ENCODE results near the gene DLG2.
"Not testable (repeated sequence)": the region's sequence is repeated elsewhere in the genome, so short reads cannot be mapped to it uniquely, and the experiment has no call there.

The DLG2 gene

GRCh38 chr11:85619499-85619898 lies 7.6 kb downstream of the DLG2 start:
- H3K4me3 ChIP-seq (ENCODE audit: low read length) = no peak overlapping the region
- no peaks in the 10 kb centered on the region for H3K79me2 ChIP-seq (ENCODE audit: control insufficient read depth, low read length)
- no peak for TF ChIP-seq EZH2phosphoT487 (IDR thresholded peaks at IDR 0.05; ENCODE audit: borderline replicate concordance, low read length)
- no peak for TF ChIP-seq CTCF (IDR thresholded peaks at IDR 0.05; ENCODE audit: low read depth, low read length, poor library complexity, severe bottlenecking)
- H3F3A ChIP-seq (ENCODE audit: control insufficient read depth, insufficient read depth) = no peaks in the 10 kb centered on the region
- H4K20me1 ChIP-seq (ENCODE audit: control insufficient read depth, insufficient read depth, low read depth, low read length) = no peaks in the 10 kb centered on the region
- H3K27ac ChIP-seq (ENCODE audit: low read depth, low read length) = no peak overlapping the region
- H3K4me1 ChIP-seq (ENCODE audit: control insufficient read depth, low read length) = no peaks in the 10 kb centered on the region
- no peaks in the 10 kb centered on the region for H3K9me3 ChIP-seq (ENCODE audit: control insufficient read depth, insufficient read depth, low read length)
- H3K36me3 ChIP-seq (ENCODE audit: control insufficient read depth, low read length) = no peaks in the 10 kb centered on the region
- no peaks in the 10 kb centered on the region for H3K27me3 ChIP-seq (ENCODE audit: control insufficient read depth, low read length)
- no peaks in the 10 kb centered on the region for H3K9me2 ChIP-seq (replicated peaks; ENCODE audit: control insufficient read depth, low read length)
- H3K4me2 ChIP-seq (ENCODE audit: low read length) = no peak overlapping the region

GRCh38 chr11:85611643-85612042 lies 15.5 kb downstream of the DLG2 start:
- H3K27ac ChIP-seq (ENCODE audit: low read depth, low read length); H3K79me2 ChIP-seq (ENCODE audit: control insufficient read depth, low read length); H3K9me3 ChIP-seq (ENCODE audit: control insufficient read depth, insufficient read depth, low read length); H3K36me3 ChIP-seq (ENCODE audit: control insufficient read depth, low read length); H3K4me1 ChIP-seq (ENCODE audit: control insufficient read depth, low read length); H3K9me2 ChIP-seq (replicated peaks; ENCODE audit: control insufficient read depth, low read length); H4K20me1 ChIP-seq (ENCODE audit: control insufficient read depth, insufficient read depth, low read depth, low read length); H3K4me3 ChIP-seq (ENCODE audit: low read length); H3K27me3 ChIP-seq (ENCODE audit: control insufficient read depth, low read length); H3F3A ChIP-seq (ENCODE audit: control insufficient read depth, insufficient read depth); H3K4me2 ChIP-seq (ENCODE audit: low read length): not testable (repeated sequence)

- not testable (repeated sequence) for H3K4me2 ChIP-seq (ENCODE audit: low read length); H3K9me3 ChIP-seq (ENCODE audit: control insufficient read depth, insufficient read depth, low read length)
Observed at GRCh38 chr11:85609286-85609685, 17.9 kb downstream of the DLG2 start.

GRCh38 chr11:85608621-85609020 lies 18.5 kb downstream of the DLG2 start:
- H3K9me3 ChIP-seq (ENCODE audit: control insufficient read depth, insufficient read depth, low read length) = not testable (repeated sequence)

More at GRCh38 chr11:85609286-85609685, 17.9 kb downstream of the DLG2 start:
- H3K4me1 ChIP-seq (ENCODE audit: control insufficient read depth, low read length); H3K4me3 ChIP-seq (ENCODE audit: low read length); H3F3A ChIP-seq (ENCODE audit: control insufficient read depth, insufficient read depth); H3K27me3 ChIP-seq (ENCODE audit: control insufficient read depth, low read length); H3K79me2 ChIP-seq (ENCODE audit: control insufficient read depth, low read length); H3K36me3 ChIP-seq (ENCODE audit: control insufficient read depth, low read length); H4K20me1 ChIP-seq (ENCODE audit: control insufficient read depth, insufficient read depth, low read depth, low read length); H3K27ac ChIP-seq (ENCODE audit: low read depth, low read length); H3K9me2 ChIP-seq (replicated peaks; ENCODE audit: control insufficient read depth, low read length): not testable (repeated sequence)

GRCh38 chr11:85606237-85606636 lies 20.9 kb downstream of the DLG2 start:
- H3K36me3 ChIP-seq (ENCODE audit: control insufficient read depth, low read length); H3F3A ChIP-seq (ENCODE audit: control insufficient read depth, insufficient read depth); H3K27me3 ChIP-seq (ENCODE audit: control insufficient read depth, low read length); H3K4me1 ChIP-seq (ENCODE audit: control insufficient read depth, low read length); H3K9me2 ChIP-seq (replicated peaks; ENCODE audit: control insufficient read depth, low read length); H4K20me1 ChIP-seq (ENCODE audit: control insufficient read depth, insufficient read depth, low read depth, low read length); H3K4me2 ChIP-seq (ENCODE audit: low read length); H3K4me3 ChIP-seq (ENCODE audit: low read length); H3K79me2 ChIP-seq (ENCODE audit: control insufficient read depth, low read length); H3K27ac ChIP-seq (ENCODE audit: low read depth, low read length); H3K9me3 ChIP-seq (ENCODE audit: control insufficient read depth, insufficient read depth, low read length): not testable (repeated sequence)

More at GRCh38 chr11:85608621-85609020, 18.5 kb downstream of the DLG2 start:
- H3K36me3 ChIP-seq (ENCODE audit: control insufficient read depth, low read length); H3K4me2 ChIP-seq (ENCODE audit: low read length); H3F3A ChIP-seq (ENCODE audit: control insufficient read depth, insufficient read depth); H4K20me1 ChIP-seq (ENCODE audit: control insufficient read depth, insufficient read depth, low read depth, low read length); H3K27me3 ChIP-seq (ENCODE audit: control insufficient read depth, low read length); H3K27ac ChIP-seq (ENCODE audit: low read depth, low read length); H3K9me2 ChIP-seq (replicated peaks; ENCODE audit: control insufficient read depth, low read length); H3K4me1 ChIP-seq (ENCODE audit: control insufficient read depth, low read length); H3K4me3 ChIP-seq (ENCODE audit: low read length); H3K79me2 ChIP-seq (ENCODE audit: control insufficient read depth, low read length): not testable (repeated sequence)

Data from DOHH2 (cell line).